HepG2 (cell line): Measurements from ENCODE around the gene TOPORS. TPM values are rescaled to one million over a fixed set of nuclear protein-coding genes. Genes with fewer than 3 reads are reported as not detected.
A peak's percentile ranks its signal among the peaks of the same experiment; 100 is the strongest.

Source experiments
- ATF7 ChIP-seq, 2 experiments: fragments of 450-650 bp in 1 of 2; sonication (generic) in 1 of 2; formaldehyde crosslinking in 1 of 2; IDR thresholded peaks; 2 replicates each; pipeline versions ENCODE4 v1.4.0 to v1.6.1; 2016 to 2020; ENCODE audit warnings: antibody characterized with exemption in 1 of 2, mild to moderate bottlenecking in 1 of 2, missing genetic modification reagents in 1 of 2
- CAMTA2 ChIP-seq: sonication (generic); formaldehyde crosslinking; IDR thresholded peaks from 2 replicates; pipeline ENCODE4 v1.4.0; 2020; ENCODE audit warnings: mild to moderate bottlenecking, missing genetic modification reagents, borderline replicate concordance
- CREB3 ChIP-seq: sonication (generic); formaldehyde crosslinking; IDR thresholded peaks from 2 replicates; pipeline ENCODE4 v1.5.0; 2020; ENCODE audit warnings: missing genetic modification reagents
- GATAD1 ChIP-seq: IDR thresholded peaks from 2 replicates; pipeline ENCODE4 v1.6.1; 2016; ENCODE audit warnings: missing genetic modification reagents, missing compliant biosample characterization
- PBX3 ChIP-seq: sonication (generic); formaldehyde crosslinking; IDR thresholded peaks from 2 replicates; pipeline ENCODE4 v1.8.1; 2023; ENCODE audit warnings: missing genetic modification reagents, inconsistent platforms, borderline replicate concordance
- PRDM10 ChIP-seq: sonication (generic); formaldehyde crosslinking; IDR thresholded peaks from 2 replicates; pipeline ENCODE4 v1.4.0; 2020; ENCODE audit warnings: low read depth, missing genetic modification reagents
- TBP ChIP-seq: sonication (generic); formaldehyde crosslinking; IDR thresholded peaks from 2 replicates; pipeline ENCODE4 v1.5.0; 2020; ENCODE audit warnings: missing genetic modification reagents
- TBX2 ChIP-seq: sonication (generic); formaldehyde crosslinking; IDR thresholded peaks from 2 replicates; pipeline ENCODE4 v1.5.0; 2020; ENCODE audit warnings: missing genetic modification reagents, mild to moderate bottlenecking, borderline replicate concordance
- TSC22D2 ChIP-seq: sonication (generic); formaldehyde crosslinking; IDR thresholded peaks from 2 replicates; pipeline ENCODE4 v1.5.1; 2020; ENCODE audit warnings: missing genetic modification reagents, mild to moderate bottlenecking, borderline replicate concordance
- ZBTB37 ChIP-seq: sonication (generic); formaldehyde crosslinking; IDR thresholded peaks from 2 replicates; pipeline ENCODE4 v1.4.0; 2020; ENCODE audit warnings: mild to moderate bottlenecking, missing genetic modification reagents
- ZNF180 ChIP-seq: sonication (generic); formaldehyde crosslinking; IDR thresholded peaks from 2 replicates; pipeline ENCODE4 v1.4.0; 2020; ENCODE audit warnings: low read depth, missing genetic modification reagents, borderline replicate concordance
- ZNF3 ChIP-seq: IDR thresholded peaks from 2 replicates; pipeline ENCODE4 v1.7.0; 2017; ENCODE audit warnings: inconsistent platforms
- ZNF484 ChIP-seq: sonication (generic); formaldehyde crosslinking; IDR thresholded peaks from 2 replicates; pipeline ENCODE4 v1.5.1; 2020; ENCODE audit warnings: mild to moderate bottlenecking, low read depth, missing genetic modification reagents, borderline replicate concordance
- ZNF547 ChIP-seq: sonication (generic); formaldehyde crosslinking; IDR thresholded peaks from 2 replicates; pipeline ENCODE4 v1.5.1; 2020; ENCODE audit warnings: mild to moderate bottlenecking, missing genetic modification reagents
- ZNF552 ChIP-seq: sonication (generic); formaldehyde crosslinking; IDR thresholded peaks from 2 replicates; pipeline ENCODE4 v1.9.0; 2022; ENCODE audit warnings: missing genetic modification reagents, mild to moderate bottlenecking, borderline replicate concordance
- ZNF597 ChIP-seq: sonication (generic); formaldehyde crosslinking; IDR thresholded peaks from 2 replicates; pipeline ENCODE4 v1.5.0; 2020; ENCODE audit warnings: missing genetic modification reagents
- ZNF615 ChIP-seq: sonication (generic); formaldehyde crosslinking; IDR thresholded peaks from 2 replicates; pipeline ENCODE4 v1.5.0; 2020; ENCODE audit warnings: mild to moderate bottlenecking, missing genetic modification reagents, borderline replicate concordance
- ZNF639 ChIP-seq: conservative IDR thresholded peaks from 2 replicates; pipeline ENCODE4 v1.6.1; 2018; ENCODE audit warnings: missing genetic modification reagents
- ZNF703 ChIP-seq: sonication (generic); formaldehyde crosslinking; IDR thresholded peaks from 2 replicates; pipeline ENCODE4 v1.5.1; 2020; ENCODE audit warnings: missing genetic modification reagents, mild to moderate bottlenecking, moderate library complexity, borderline replicate concordance
- polyA plus RNA-seq, 8 experiments: library from polyadenylated mRNA; depleted of rRNA in 3 of 8; stranded (reverse) in 7 of 8; unstranded in 1 of 8; fragments of >200 nt; fragmentation: Illumina TruSeq in 4 of 8; extraction: Trizol in 4 of 8; gene quantifications; 2 replicates each; pipeline versions ENCODE4 v1.2.1 to v1.2.3, GENCODE V29; 2011 to 2016; ENCODE audit warnings: low read depth in 4 of 8, missing spikeins in 1 of 8, mixed read lengths in 1 of 8; ENCODE audit not compliant: insufficient read depth in 1 of 8
- total RNA-seq, 5 experiments: library from RNA; depleted of rRNA; stranded (reverse); fragments of >200 nt; fragmentation: Illumina TruSeq; extraction: Trizol; gene quantifications; 2 replicates each; pipeline ENCODE4 v1.2.3, GENCODE V29; 2016; ENCODE audit warnings: low read depth in 1 of 5

The TOPORS gene
- total and polyA plus RNA-seq, 2 of the 13 experiments (the other 11 are each of a cell fraction or from before 2014, with no cell fraction given): 6.8 to 19.6 TPM

- no peak for TF ChIP-seq PRDM10 (CRISPR knock-in tag)
- peak; percentile 84 for TF ChIP-seq GATAD1 (CRISPR knock-in tag)
- peak; percentile 69 for TF ChIP-seq TBX2 (CRISPR knock-in tag)
- no peak for TF ChIP-seq TBP (CRISPR knock-in tag)
- TF ChIP-seq ZNF180: no peak
- peak; percentile 77 for TF ChIP-seq ZNF639 (CRISPR knock-in tag)
- no peak for TF ChIP-seq ZNF597
- TF ChIP-seq ZBTB37 (CRISPR knock-in tag): no peak
- no peak for TF ChIP-seq ZNF615
- no peak for TF ChIP-seq ZNF547 (CRISPR knock-in tag)
- TF ChIP-seq CAMTA2: no peak
- TF ChIP-seq ZNF484 (CRISPR knock-in tag): no peak
- no peak for TF ChIP-seq CREB3 (CRISPR knock-in tag)
- TF ChIP-seq ZNF703 (CRISPR knock-in tag): no peak
- TF ChIP-seq ATF7 (IDR thresholded peaks at IDR 0.05): no peak
- no peak for TF ChIP-seq ATF7 (CRISPR knock-in tag; IDR thresholded peaks at IDR 0.05)
- no peak for TF ChIP-seq PBX3 (CRISPR knock-in tag)
- TF ChIP-seq TSC22D2 (CRISPR knock-in tag): no peak; the same call in 1 of the 2 replicates
- 0 out of 2 replicates have a peak, but pooled peaks have one; percentile 25 for TF ChIP-seq ZNF3 (CRISPR knock-in tag)
- TF ChIP-seq ZNF552 (CRISPR knock-in tag): no peak
Measured at GRCh38 chr9:32550562-32551275, 1.7 kb downstream of the TOPORS start (continued).
